ENCODE data around the gene GCNA.
"Not testable (repeated sequence)": the region's sequence is repeated elsewhere in the genome, so short reads cannot be mapped to it uniquely, and the experiment has no call there.

GCNA gene

DNA sequence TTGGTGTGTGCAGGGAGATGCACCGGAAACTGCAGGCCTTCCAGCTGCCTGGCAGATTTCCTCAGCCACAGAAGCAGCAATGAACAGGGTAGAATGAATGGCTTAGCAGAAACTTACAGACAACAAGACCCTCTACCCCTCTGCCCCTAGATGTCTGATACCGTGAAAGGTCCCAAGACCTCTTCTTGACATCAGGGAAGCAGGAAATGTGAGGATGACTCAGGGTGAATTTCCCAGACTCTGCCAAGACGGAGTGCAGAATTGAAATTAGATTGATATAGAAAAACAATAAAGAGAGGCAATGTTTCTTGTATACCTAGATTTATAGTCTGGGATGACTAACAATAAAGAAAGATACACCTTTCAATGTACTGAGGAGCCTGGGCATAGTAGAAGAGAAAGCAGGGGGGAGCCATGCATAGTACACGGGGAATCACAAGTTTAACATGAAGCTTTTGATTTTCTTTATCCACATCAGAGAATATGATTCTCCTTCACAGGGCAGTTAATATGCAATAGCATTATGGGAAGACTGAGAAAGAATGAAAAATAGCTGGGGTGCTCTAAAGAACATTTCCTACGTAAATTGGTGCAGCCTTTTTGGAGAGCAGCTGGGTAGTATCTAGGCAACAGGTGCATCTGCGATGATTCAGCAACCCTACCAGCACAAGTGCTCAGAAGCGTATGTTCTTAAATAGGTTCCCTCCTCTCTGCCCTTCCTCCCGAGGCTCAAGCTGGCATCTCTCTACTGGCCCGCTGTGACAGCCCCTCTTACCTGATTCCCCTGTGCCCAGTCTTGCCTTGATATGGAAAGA lies 58.4 kb downstream of the GCNA start:
- in situ Hi-C loops (cut with MboI; ENCODE audit: low sequenced_read_pairs) = no loop called here

DNA sequence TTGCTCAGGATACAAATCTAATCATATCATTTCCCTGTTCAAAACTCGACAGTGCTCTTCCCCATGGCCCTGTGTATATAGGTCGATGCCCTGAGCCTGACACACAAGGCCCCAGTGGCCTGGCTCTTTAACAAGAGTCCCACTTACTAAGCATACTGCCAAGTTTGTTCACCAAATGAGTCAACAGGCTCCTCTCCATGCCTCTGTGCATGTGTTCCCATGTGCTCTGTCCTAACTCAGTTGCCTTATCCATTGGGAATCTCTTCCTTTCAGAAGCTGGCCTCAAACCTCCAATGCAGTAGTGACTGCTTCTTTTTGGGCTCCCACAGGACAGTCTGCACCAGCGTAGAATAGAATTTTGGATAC lies 59.0 kb downstream of the GCNA start:
- in situ Hi-C loops (cut with MboI; ENCODE audit: low sequenced_read_pairs) = no loop called here

GRCh38 chrX:71637848-71638247 lies 59.6 kb downstream of the GCNA start:
- in situ Hi-C loops (cut with MboI; ENCODE audit: low sequenced_read_pairs) = no loop called here

DNA sequence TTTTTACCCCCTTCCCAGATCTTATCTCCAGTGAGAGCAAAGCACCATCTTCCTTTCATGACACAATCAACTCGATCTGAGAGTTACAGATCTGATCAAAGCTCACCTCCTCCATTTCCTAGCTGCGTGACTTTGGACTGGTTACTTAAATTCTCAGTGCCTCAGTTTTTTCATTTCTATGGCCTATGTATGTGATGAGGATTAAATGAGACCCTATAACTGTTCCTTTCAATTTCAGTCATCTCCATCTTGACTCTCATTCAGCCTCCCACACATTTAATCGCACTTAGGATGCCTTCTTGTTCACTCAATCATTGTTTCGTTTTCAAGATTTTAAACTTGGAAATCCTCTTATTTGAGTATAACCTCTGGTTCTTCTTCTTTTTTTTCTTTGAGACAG lies 60.2 kb downstream of the GCNA start:
- in situ Hi-C loops (cut with MboI; ENCODE audit: low sequenced_read_pairs) = no loop called here

DNA sequence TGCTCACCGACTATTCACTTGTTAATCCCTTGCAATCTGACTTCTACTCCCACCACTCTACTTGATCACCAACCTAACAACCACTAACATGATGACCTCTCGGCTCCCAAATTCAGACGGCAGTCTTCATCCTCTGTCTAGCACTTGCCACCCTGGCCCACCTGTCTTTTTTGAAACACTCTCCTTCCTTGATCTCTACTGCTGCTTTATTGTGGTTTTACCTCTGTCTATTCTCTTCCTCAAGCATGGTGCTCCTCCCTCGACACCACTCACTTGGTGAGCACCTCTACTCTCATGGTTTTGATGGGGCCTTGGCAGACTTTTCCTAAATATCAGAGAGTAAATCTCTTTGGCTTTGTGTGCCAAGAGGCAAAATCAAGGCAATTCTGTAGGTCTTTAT lies 61.8 kb downstream of the GCNA start:
- in situ Hi-C loops (cut with MboI; ENCODE audit: low sequenced_read_pairs) = no loop called here

- in situ Hi-C loops (cut with MboI; ENCODE audit: low sequenced_read_pairs) = not testable (repeated sequence)
Measured at GRCh38 chrX:71644406-71644805, 66.2 kb downstream of the GCNA start.

GRCh38 chrX:71650333-71650969 lies 72.2 kb downstream of the GCNA start:
- in situ Hi-C loops (cut with MboI; ENCODE audit: low sequenced_read_pairs) = no loop called here

DNA sequence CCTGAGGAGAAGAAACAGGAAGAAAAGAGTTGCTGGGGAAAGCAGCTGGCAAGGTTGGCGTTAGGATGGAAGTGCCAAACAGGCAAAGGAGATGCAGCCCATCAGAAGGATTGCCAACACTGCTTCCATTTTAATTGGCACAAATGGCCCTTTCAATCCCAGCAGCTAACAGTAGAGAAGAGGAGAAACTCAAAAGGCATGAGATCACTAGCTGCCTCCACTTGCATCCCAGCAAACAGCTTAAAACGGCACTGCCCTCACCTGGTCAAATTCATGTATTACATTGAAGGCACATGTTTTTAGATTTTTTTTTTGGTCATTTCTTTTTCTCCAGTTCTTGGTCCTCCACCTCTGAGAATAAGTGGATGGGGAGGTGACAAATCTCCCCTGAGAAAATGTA lies 74.2 kb downstream of the GCNA start:
- in situ Hi-C loops (cut with MboI; ENCODE audit: low sequenced_read_pairs) = no loop called here

DNA sequence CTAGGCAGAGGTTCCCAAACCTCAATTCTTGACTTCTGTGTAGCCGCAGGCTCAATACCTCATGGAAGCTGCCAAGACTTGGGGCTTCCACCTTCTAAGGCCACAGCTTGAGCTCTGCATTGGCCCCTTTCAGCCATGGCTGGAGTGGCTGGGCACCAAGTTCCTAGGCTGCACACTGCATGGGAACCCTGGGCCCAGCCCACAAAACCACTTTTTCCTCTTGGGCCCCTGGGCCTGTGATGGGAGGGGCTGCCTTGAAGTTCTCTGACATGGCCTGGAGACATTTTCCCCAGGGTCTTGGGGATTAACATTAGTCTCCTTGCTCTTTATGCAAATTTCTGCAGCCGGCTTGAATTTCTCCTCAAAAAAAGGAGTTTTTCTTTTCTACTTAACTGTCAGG lies 75.1 kb downstream of the GCNA start:
- in situ Hi-C loops (cut with MboI; ENCODE audit: low sequenced_read_pairs) = no loop called here

DNA sequence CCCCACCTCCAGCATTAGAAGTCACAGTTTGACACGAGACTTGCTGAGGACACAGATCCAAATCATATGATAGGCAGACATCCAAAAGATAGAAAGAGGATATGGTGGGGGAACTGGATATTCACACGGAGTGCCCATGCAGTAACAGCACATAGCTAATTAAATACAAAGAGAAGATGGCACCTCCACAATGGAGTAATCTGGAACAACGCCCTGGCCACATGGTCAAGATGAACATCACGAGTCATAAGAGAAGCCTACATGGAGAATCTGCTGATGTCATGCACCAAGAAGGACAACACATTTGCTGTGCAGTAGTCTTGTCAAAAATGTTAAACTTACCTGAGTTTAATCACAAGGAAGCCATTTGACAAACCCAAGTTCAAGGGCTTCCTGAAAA lies 79.0 kb downstream of the GCNA start:
- in situ Hi-C loops (cut with MboI; ENCODE audit: low sequenced_read_pairs) = no loop called here

GRCh38 chrX:71659342-71659741 lies 81.1 kb downstream of the GCNA start:
- in situ Hi-C loops (cut with MboI; ENCODE audit: low sequenced_read_pairs) = no loop called here

DNA sequence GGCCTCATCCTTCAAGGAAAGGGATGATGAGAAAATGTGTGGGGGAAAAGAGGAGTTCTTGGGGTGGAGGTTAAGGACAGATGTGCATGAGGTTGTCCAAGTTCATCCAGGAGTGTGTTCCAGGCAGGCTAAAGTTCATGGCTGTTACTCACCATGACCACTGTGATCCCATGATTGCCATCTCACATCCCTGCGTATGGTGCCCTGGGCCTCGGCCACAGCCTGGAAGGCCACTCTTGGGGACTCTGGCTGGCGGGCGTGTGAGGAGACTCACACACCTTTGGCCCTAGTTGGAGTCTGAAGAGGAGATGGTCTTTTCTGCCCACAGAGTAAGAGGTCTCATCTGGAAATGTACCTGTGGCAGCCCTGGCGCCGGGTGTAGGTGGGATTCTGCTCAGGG lies 81.7 kb downstream of the GCNA start:
- in situ Hi-C loops (cut with MboI; ENCODE audit: low sequenced_read_pairs) = no loop called here

- in situ Hi-C loops (cut with MboI; ENCODE audit: low sequenced_read_pairs) = no loop called here
Measured at GRCh38 chrX:71660562-71661416, 82.6 kb downstream of the GCNA start.

DNA sequence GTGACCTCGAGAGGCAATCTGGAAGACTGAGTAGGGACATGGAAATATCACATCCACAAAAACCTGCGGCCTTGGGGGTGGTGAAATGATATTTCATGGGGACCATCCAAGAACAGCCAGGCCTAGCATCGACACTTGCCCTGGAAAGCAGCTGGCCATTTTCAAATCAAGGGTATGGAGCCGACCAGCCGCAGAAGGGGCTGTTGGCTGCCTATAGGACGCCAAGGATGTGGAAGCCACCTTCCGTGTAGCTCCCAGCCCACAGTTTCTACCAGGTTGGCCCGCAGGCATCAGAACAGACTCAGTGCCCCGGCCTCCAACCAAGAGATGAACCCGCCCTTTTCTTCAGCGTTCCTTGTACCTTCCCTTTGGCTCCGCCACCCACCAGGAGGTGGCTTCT lies 83.7 kb downstream of the GCNA start:
- in situ Hi-C loops (cut with MboI; ENCODE audit: low sequenced_read_pairs) = no loop called here

DNA sequence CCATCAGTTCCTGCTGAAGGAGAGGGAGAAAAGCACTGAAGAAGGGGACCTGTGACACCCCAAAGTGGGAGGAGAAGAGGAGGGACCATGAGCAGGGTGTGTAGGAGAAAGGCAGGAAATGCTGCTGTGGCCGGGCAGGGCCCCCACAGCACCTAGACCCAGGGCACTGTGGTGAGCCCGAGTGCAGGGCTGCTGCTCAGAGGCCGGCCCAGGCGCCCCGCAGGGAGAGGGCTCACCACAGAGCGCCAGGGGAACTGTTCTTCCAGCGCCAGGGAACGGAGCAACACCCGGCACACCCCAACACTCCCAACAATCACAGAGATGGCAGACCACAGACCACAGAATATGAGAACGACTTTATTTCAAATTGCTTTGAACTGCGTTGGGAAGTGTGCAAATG lies 84.4 kb downstream of the GCNA start:
- in situ Hi-C loops (cut with MboI; ENCODE audit: low sequenced_read_pairs) = not testable (repeated sequence)
